GM12878 (cell line): ENCODE measurements around the gene TCP11L2. TPM values are rescaled to one million over a fixed set of nuclear protein-coding genes. Genes with fewer than 3 reads are reported as not detected.

Experiments used
- ATAC-seq: fragments of 200-7000 bp; cut with Tn5 transposase; 3 replicates; pipeline ENCODE4 v1.9.1; 2020; ENCODE audit warnings: mild to moderate bottlenecking, moderate library complexity
- BruUV-seq: library from RNA; stranded (reverse); fragments of 400-500 nt; replicated peaks from 2 replicates; lab custom pipeline; 2021; lab: Mats Ljungman, UMichigan
- CTCF ChIA-PET: fragments of 300-600 bp; sonication (Branson Sonifier 250); formaldehyde crosslinking; extraction: SDS; loops from one replicate; lab custom pipeline; 2021; ENCODE audit warnings: inconsistent platforms; lab: Yijun Ruan, JAX
- POLR2A ChIA-PET: fragments of 350-600 bp; formaldehyde crosslinking; extraction: SDS; loops from one replicate; lab custom pipeline; 2021; ENCODE audit warnings: inconsistent platforms; lab: Charles Lee
- RAD21 ChIA-PET: fragments of 300-600 bp; sonication (Branson Sonifier 250); formaldehyde crosslinking; loops from one replicate; lab custom pipeline; 2023; ENCODE audit warnings: antibody characterized with exemption; ENCODE audit not compliant: unreplicated experiment; lab: Charles Lee
- SMC1A ChIA-PET: fragments of 300-600 bp; sonication (Branson Sonifier 250); formaldehyde crosslinking; loops from one replicate; lab custom pipeline; 2023; ENCODE audit not compliant: unreplicated experiment, uncharacterized antibody; lab: Charles Lee
- DNase-seq: peaks from one replicate; pipeline ENCODE4 v3.0.0-alpha.2; 2011; ENCODE audit warnings: low read depth, low spot score
- FAIRE-seq: peaks from 3 replicates; lab custom pipeline; 2011; peaks lifted over from hg19 to GRCh38; lab: Jason Lieb, UNC
- H2AFZ ChIP-seq: 2 replicates; pipeline ENCODE4 v1.6.0; 2011; ENCODE audit warnings: low read depth, low read length, control low read depth; ENCODE audit not compliant: control insufficient read depth
- H3K27ac ChIP-seq: 2 replicates; pipeline ENCODE4 v1.5.1; 2011; ENCODE audit warnings: control low read depth; ENCODE audit not compliant: control insufficient read depth, insufficient read depth
- H3K27me3 ChIP-seq, 2 experiments: replicated peaks in 1 of 2; 2 replicates each; pipeline versions ENCODE4 v1.6.0 to v1.6.1; 2011; ENCODE audit warnings: low read length in 1 of 2; ENCODE audit not compliant: control insufficient read depth in 2 of 2, insufficient read depth in 2 of 2
- H3K36me3 ChIP-seq, 2 experiments: 2 replicates each; pipeline ENCODE4 v1.5.1; 2011; ENCODE audit warnings: low read length in 1 of 2; ENCODE audit not compliant: control insufficient read depth in 2 of 2, insufficient read depth in 2 of 2
- H3K4me1 ChIP-seq: 2 replicates; pipeline ENCODE4 v1.6.1; 2011; ENCODE audit warnings: mild to moderate bottlenecking, low read length, moderate library complexity, mixed read lengths; ENCODE audit not compliant: control insufficient read depth, insufficient read depth
- H3K4me2 ChIP-seq: 2 replicates; pipeline ENCODE4 v1.6.0; 2011; ENCODE audit warnings: control low read depth; ENCODE audit not compliant: control insufficient read depth, insufficient read depth
- H3K4me3 ChIP-seq: fragments of 200-600 bp; sonication (generic); 2 replicates; pipeline ENCODE4 v1.5.1; 2016
- H3K79me2 ChIP-seq: 2 replicates; pipeline ENCODE4 v1.6.0; 2011; ENCODE audit warnings: low read length; ENCODE audit not compliant: control insufficient read depth, insufficient read depth
- H3K9ac ChIP-seq: 2 replicates; pipeline ENCODE4 v1.8.0; 2011; ENCODE audit warnings: low read length, control low read depth, mixed read lengths; ENCODE audit not compliant: control insufficient read depth, insufficient read depth
- H3K9me3 ChIP-seq: replicated peaks from 3 replicates; pipeline ENCODE4 v1.5.1; 2011; ENCODE audit warnings: mild to moderate bottlenecking, low read length; ENCODE audit not compliant: control insufficient read depth, insufficient read depth
- H4K20me1 ChIP-seq: 2 replicates; pipeline ENCODE4 v1.6.0; 2011; ENCODE audit not compliant: control insufficient read depth, insufficient read depth
- ATF2 ChIP-seq: IDR thresholded peaks from 2 replicates; pipeline ENCODE4 v1.6.1; 2012; ENCODE audit warnings: low read length, inconsistent platforms
- ATF7 ChIP-seq: fragments of 450-650 bp; IDR thresholded peaks from 2 replicates; pipeline ENCODE4 v1.6.1; 2016; ENCODE audit warnings: low read depth, mild to moderate bottlenecking
- CHD1 ChIP-seq: IDR thresholded peaks from 2 replicates; pipeline ENCODE4 v1.6.1; 2012; ENCODE audit warnings: low read depth, low read length, improper control_type of control experiment
- IKZF1 ChIP-seq: fragments of 450-650 bp; conservative IDR thresholded peaks from 2 replicates; pipeline ENCODE4 v1.6.1; 2017; ENCODE audit warnings: antibody characterized with exemption, mild to moderate bottlenecking
- KLF5 ChIP-seq: fragments of 450-650 bp; IDR thresholded peaks from 2 replicates; pipeline ENCODE4 v1.6.1; 2014; ENCODE audit warnings: mild to moderate bottlenecking; ENCODE audit not compliant: partially characterized antibody
- NFYB ChIP-seq: IDR thresholded peaks from 2 replicates; pipeline ENCODE4 v1.6.1; 2011; ENCODE audit warnings: low read depth, mild to moderate bottlenecking, low read length, improper control_type of control experiment, moderate library complexity; ENCODE audit not compliant: insufficient read depth
- PML ChIP-seq: IDR thresholded peaks from 2 replicates; pipeline ENCODE4 v1.6.1; 2012; ENCODE audit warnings: low read length, inconsistent platforms
- POLR2A ChIP-seq: IDR thresholded peaks from 2 replicates; pipeline ENCODE4 v1.6.1; 2011; ENCODE audit warnings: low read depth, mild to moderate bottlenecking, low read length
- SIX5 ChIP-seq: IDR thresholded peaks from 2 replicates; pipeline ENCODE4 v1.6.1; 2011; ENCODE audit warnings: mild to moderate bottlenecking, low read depth, low read length, moderate library complexity; ENCODE audit not compliant: severe bottlenecking
- USF1 ChIP-seq: IDR thresholded peaks from 2 replicates; pipeline ENCODE4 v1.6.1; 2011; ENCODE audit warnings: borderline replicate concordance, low read depth, mild to moderate bottlenecking, moderate library complexity, mixed read lengths, low read length; ENCODE audit not compliant: insufficient read depth; ENCODE audit errors: extremely low read length
- USF2 ChIP-seq: IDR thresholded peaks from 2 replicates; pipeline ENCODE4 v1.6.1; 2011; ENCODE audit warnings: low read depth, low read length, improper control_type of control experiment, borderline replicate concordance
- ZBTB4 ChIP-seq: fragments of 450-650 bp; formaldehyde crosslinking; IDR thresholded peaks from 2 replicates; pipeline ENCODE4 v1.4.0; 2022; ENCODE audit warnings: mild to moderate bottlenecking, moderate library complexity
- ZNF207 ChIP-seq: fragments of 450-650 bp; IDR thresholded peaks from 2 replicates; pipeline ENCODE4 v1.6.1; 2014; ENCODE audit warnings: antibody characterized with exemption, mild to moderate bottlenecking, borderline replicate concordance
- ZZZ3 ChIP-seq: IDR thresholded peaks from 2 replicates; pipeline ENCODE4 v1.6.1; 2011; ENCODE audit warnings: low read depth; ENCODE audit not compliant: control insufficient read depth, insufficient read length
- WGBS: methylation state at CpG from one replicate; pipeline ENCODE4 v1.1.6; 2016; ENCODE audit warnings: low lambda C conversion rate; ENCODE audit not compliant: insufficient replicate concordance, insufficient coverage; ENCODE audit errors: missing lambda C conversion rate; 5-methylcytosine and 5-hydroxymethylcytosine counted together
- in situ Hi-C: fragments of 300-500 bp; cut with MboI; formaldehyde crosslinking; loops from 9 replicates; pipeline ENCODE4 v1.14.3; 2018; ENCODE audit warnings: mixed read lengths
- intact Hi-C: fragments of 100-400 bp; cut with micrococcal nuclease; formaldehyde crosslinking; loops from one replicate; pipeline ENCODE4 v1.14.2; 2022; ENCODE audit not compliant: unreplicated experiment
- polyA plus RNA-seq, 11 experiments: library from polyadenylated mRNA; depleted of rRNA in 4 of 11; unstranded in 6 of 11; stranded (reverse) in 5 of 11; fragments of >200 nt; fragmentation: Nextera tagmentation in 4 of 11; fragmentation: Illumina TruSeq in 1 of 11; extraction: Ambion mirVana in 4 of 11; extraction: Trizol in 1 of 11; gene quantifications; 1 replicate in 1 of 11; 2 replicates in 10 of 11; pipeline versions ENCODE4 v1.2.1 to v1.2.3, GENCODE V29; 2011 to 2016; ENCODE audit warnings: inconsistent platforms in 2 of 11, missing spikeins in 2 of 11, low read depth in 1 of 11
- total RNA-seq, 4 experiments: library from RNA; depleted of rRNA in 3 of 4; stranded (reverse); fragments of >200 nt in 3 of 4; fragmentation: Illumina TruSeq in 1 of 4; extraction: Trizol in 1 of 4; gene quantifications; 2 replicates each; pipeline versions ENCODE4 v1.2.1 to v1.2.3, GENCODE V29; 2013 to 2021

The TCP11L2 gene
- total and polyA plus RNA-seq, 10 of the 15 experiments (the other 5 are each of a cell fraction or from before 2014, with no cell fraction given), result 0.18 to 5.0 (median 0.90) TPM

- no peak for TF ChIP-seq ZBTB4
- TF ChIP-seq ZNF207, result no peak
Observed at GRCh38 chr12:106353175-106353574, 50.6 kb downstream of the TCP11L2 start (continued).

GRCh38 chr12:106357549-106358395, 55.2 kb downstream of the TCP11L2 start, which contains the start of gene POLR3B:
TSS of gene POLR3B (plus strand) at chr12:106357748. CDS start at chr12:106357880, 132 bp downstream.
- BruUV-seq, result TSS peak; percentile 79
- RAD21 ChIA-PET, result interaction anchor here (0.7 to 3.0 kb wide), 18 partner anchors 16 to 1250 kb away, joined by 3 to 21 read pairs (median 4); partner anchors contain the start of gene WASHC4
- FAIRE-seq, result peak; percentile 13
- peak; percentile 85 for TF ChIP-seq POLR2A
- TF ChIP-seq ATF7, result peak; percentile 55
- peak; percentile 99 for TF ChIP-seq IKZF1
- no peak for TF ChIP-seq USF1
- no peak for TF ChIP-seq CHD1
- TF ChIP-seq USF2, result no peak
- peak; percentile 59 for TF ChIP-seq SIX5
- TF ChIP-seq NFYB, result no peak
- TF ChIP-seq KLF5, result peak; percentile 68
- TF ChIP-seq PML, result peak; percentile 88
- TF ChIP-seq ZZZ3, result no peak
- TF ChIP-seq ATF2, result no peak

More at GRCh38 chr12:106357549-106358395, 55.2 kb downstream of the TCP11L2 start, which contains the start of gene POLR3B:
- SMC1A ChIA-PET, result interaction anchor here (0.6 to 4.4 kb wide), 20 partner anchors 9 to 561 kb away, joined by 3 to 24 read pairs (median 4); no protein-coding TSS in a partner anchor
- H3K9ac ChIP-seq, result peak within 1 kb of the TSS; percentile 87
- H3K4me2 ChIP-seq, result peak within 1 kb of the TSS; percentile 88
- intact Hi-C loops (loop anchor here (1.0 to 5.0 kb wide), 2 partner anchors 130 to 563 kb away; no protein-coding TSS in a partner anchor), in situ Hi-C loops (no loop called here)
- CTCF ChIA-PET, result interaction anchor here (0.6 to 4.4 kb wide), 40 partner anchors 9 to 1131 kb away, joined by 3 to 54 read pairs (median 4); no protein-coding TSS in a partner anchor
- peak within 1 kb of the TSS; percentile 98 for H2AFZ ChIP-seq
- H3K79me2 ChIP-seq, result peaks cover 13% of the 10 kb centered on the region
- no peaks in the 10 kb centered on the region for H3K36me3 ChIP-seq
- peak; percentile 74 for DNase-seq
- POLR2A ChIA-PET, result interaction anchor here (0.6 to 1.5 kb wide), 8 partner anchors 25 to 1012 kb away, joined by 3 read pairs; partner anchors contain the start of gene TMEM263
- peak; percentile 92 for ATAC-seq
- H3K4me3 ChIP-seq, result peak within 1 kb of the TSS; percentile 89
- WGBS, result under 1% methylated on average over 63 of the region's 63 CpGs
- H3K4me1 ChIP-seq, result no peaks in the 10 kb centered on the region
- H3K27me3 ChIP-seq, result no peaks in the 10 kb centered on the region
- H4K20me1 ChIP-seq, result no peaks in the 10 kb centered on the region
- H3K9me3 ChIP-seq, result no peaks in the 10 kb centered on the region
- H3K27ac ChIP-seq, result peak within 1 kb of the TSS; percentile 79
